Epithelial cell of prostate (primary cell): ENCODE data around the gene TMED5.

ENCODE experiments used
- DNase-seq: peaks from one replicate; pipeline ENCODE4 v3.0.0-alpha.2; 2011; ENCODE audit warnings: low read depth, low spot score
- H3K27ac ChIP-seq: fragments of 450-650 bp; 2 replicates; pipeline ENCODE4 v1.5.1; 2017; ENCODE audit warnings: mild to moderate bottlenecking

Gene TMED5

DNA sequence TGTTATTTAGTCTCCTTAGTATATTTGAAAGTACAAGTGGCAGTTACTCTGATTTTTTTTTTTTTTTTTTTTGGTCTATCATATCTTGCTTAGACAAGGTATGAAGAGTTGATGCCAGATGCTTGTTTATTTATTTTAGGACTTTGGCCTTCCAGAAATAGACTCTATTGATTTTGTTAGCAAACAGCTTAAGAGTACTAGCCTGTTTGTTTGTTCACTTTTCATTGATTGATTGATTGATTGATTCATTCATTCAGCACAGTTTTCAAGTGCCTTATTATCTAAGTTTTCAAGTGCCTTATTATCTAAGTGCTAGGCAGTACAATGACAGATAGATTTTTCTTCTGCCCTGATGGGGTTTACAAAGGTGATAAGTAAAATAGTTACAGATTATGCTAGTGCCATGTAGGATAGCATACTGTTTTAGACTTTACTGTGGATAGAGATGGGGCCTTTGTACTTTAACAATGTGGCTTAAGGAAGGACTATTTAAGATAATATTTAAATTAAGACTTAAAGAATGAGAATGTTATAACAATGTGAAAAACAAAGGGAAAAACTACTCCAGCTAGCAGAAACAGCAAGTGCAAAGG, 50.6 kb downstream of the TMED5 start:
- DNase-seq: no peak
- H3K27ac ChIP-seq: no peak overlapping the region

DNA sequence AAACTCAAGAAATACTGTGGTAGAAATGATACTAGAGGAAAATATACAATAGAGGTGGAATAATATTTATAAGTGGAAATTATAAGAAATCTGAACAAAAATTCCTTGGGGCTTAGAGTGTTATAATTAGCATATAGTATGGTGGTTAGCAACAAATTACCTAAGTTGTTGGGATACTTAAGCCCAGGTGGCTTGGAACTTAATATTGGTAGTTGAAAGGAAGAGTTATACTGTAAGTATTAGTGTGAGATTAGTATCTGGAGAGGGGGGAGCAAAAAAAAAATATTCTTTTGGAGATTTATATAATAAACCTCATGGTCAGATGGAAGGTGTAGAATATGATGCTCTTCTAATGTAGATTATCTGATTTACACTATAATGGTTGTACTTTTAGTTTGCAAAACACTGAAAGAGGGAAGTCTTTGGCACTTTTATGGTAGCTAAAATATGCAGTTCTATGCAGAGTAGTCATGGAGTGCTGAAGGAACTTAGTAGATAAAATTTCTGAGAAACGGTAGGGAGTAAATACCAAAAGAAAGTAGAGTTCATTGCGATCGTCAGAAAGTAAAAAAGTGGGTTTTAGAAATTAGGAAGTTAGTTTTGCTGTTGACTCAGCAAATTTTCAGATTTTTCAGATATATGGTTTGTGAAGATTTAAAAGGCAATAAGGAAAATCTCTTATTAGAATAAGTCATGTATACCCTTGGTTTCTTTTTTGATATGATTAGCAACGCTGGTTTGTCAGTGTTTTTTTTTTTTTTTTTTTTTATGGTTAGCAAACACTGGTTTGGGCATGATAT, 55.5 kb downstream of the TMED5 start:
- H3K27ac ChIP-seq: no peak overlapping the region
- no peak for DNase-seq

DNA sequence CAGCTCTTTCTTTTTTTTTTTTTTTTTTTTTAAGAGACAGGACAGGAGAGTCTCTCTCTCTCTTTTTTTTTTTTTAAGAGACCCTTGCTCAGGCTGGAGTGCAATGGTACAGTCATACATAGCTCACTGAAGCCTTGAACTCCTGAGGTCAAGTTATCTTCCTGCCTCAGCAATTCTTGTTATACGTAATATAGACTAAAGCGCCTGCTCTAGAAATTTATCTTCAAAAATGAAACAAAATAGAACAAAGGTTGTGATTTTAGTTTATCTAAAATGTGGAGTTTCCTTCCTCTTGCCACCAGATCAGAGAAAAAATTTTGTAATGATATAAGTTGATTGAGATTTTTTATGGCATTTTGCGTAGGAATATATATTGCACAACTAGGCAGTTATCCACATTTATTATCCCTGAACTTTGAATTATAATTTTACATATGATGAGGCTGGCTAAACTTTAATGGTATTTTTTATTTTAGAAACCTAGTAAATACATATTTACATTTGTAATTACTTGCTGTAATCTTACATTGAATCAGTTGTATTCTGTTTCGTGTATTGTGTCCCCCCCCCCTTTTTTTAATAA, 56.9 kb downstream of the TMED5 start:
- no peak overlapping the region for H3K27ac ChIP-seq
- DNase-seq: no peak

DNA sequence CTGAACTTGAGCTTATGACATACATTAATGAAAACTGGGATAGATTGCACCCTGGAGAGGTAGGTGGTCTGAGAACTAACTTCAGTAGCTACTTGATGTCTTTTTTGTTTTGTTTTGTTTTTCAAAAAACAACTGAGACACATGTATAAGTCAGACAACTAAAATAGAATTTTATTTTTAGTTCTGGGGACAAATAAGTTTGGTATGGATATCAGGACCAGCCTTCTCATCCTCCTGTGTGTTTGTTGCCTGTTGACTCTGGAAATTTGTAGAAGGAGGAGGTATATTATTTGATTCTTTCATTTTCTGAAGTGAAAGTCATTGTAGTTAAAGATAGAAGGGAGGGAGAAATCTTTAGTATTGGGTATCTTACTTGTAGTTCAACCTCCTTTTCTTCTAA, 59.6 kb downstream of the TMED5 start:
- no peak for DNase-seq

DNA sequence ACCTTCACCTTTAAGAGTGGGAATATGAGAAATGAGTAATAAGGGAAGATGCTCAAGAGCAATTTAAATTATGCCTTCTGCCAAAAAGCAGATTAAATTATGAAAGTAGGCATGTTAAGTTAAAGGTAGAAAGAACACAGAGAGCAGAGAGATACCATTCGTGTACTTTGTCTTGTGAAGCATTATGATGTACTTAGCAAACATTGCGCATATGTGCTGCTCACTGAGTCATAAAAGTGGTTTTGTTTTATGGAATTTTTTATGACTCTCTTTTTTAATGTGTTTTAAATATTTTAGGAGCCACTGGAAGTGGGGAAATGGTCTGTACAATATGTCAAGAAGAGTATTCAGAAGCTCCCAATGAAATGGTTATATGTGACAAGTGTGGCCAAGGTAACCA, 65.8 kb downstream of the TMED5 start:
- no peak overlapping the region for H3K27ac ChIP-seq

More for the DNA sequence above, 59.6 kb downstream of the TMED5 start:
- no peak overlapping the region for H3K27ac ChIP-seq

DNA sequence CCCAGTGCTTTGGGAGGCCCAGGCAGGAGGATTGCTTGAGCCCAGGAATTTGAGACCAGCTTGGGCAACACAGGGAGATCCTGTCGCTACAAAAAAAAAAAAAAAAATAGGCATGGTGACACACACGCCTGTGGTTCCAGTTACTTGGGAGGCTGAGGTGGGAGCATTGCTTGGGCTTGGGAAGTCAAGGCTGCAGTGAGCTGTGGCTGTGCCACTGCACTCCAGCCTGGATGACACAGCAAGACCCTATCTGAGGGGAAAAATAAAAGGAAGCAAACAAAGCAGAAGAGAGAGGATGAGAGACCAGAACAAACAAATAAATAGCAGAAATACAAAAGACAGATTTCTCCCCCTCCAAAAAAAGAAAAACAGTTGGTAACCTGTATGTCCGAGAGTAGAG, 67.1 kb downstream of the TMED5 start:
- no peak overlapping the region for H3K27ac ChIP-seq
- DNase-seq: no peak

More for the DNA sequence above, 65.8 kb downstream of the TMED5 start:
- no peak for DNase-seq

DNA sequence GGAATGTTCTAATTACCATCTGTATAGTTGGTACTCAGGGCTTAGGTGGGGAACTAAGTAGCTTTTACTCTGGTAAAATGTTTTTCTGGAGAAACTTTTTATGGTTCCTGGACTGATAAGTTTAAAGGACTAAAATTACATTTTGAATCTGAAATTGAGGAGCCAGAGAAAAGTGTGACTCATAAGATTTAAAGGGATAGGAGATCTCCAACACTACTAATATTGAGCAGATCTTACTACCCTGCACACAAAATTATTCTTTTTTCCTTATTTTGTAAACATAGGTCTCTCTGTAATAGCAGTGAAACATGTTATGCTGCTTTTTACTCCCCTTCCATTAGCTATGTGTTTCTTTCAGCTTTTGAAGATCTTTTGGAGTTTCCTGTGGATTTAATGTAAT, 68.7 kb downstream of the TMED5 start:
- no peak for DNase-seq
- H3K27ac ChIP-seq: no peak overlapping the region

DNA sequence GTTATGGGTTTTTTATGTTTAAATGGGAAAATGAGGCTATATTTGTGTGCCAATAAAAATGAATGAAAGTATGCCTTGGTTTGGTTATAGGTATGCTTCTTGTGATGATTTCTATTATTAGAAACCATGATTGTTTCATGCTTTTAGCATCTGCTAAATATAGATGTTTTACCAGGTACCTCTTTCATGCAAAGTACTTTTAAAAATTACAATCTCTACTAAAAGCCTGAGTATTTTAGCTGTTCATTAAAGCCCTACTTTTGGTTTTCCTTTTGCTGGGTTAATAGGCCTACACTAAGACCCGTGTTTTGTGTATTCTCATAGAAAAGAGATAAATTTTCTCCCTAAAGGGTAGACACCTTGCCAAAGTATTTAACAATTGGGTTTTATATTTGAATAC, 69.1 kb downstream of the TMED5 start:
- DNase-seq: no peak
- no peak overlapping the region for H3K27ac ChIP-seq

DNA sequence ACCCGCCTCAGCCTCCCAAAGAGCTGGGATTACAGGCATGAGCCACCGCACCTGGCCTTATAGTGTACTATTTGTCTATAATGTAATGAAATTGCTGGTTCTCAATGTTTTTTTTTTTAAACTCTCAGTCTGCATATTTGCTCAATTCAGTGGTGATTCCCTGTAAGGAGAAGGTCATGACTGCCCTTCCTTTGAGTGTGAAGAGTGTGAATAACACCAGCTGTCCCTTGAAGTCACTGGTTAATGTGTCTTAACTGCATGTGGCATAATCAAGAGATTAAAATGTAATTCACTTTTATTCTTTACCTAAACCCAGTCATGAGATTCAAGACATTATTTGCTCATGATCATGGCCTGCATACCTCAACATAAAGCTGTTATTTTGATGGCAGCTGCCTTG, 70.6 kb downstream of the TMED5 start:
- no peak overlapping the region for H3K27ac ChIP-seq

DNA sequence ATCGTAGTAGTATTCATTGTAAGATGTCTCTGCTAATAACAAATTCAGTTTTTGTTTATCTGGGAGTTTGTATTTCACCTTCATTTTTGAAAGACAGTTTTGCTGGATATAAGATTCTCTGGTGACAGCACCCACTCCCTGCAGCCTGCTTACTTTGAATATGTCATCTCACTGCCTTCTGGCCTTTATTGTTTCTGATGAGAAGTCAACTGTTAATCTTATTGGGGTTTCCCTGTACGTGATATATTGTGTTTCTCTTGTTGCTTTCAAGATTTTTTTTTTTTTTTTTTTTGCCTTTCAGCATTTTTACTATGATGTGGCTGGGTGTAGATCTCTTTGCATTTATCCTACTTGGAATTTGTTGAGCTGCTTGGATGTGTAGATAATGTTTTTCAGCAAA, 71.9 kb downstream of the TMED5 start:
- no peak for DNase-seq
- H3K27ac ChIP-seq: no peak overlapping the region

More for the DNA sequence above, 70.6 kb downstream of the TMED5 start:
- no peak for DNase-seq

DNA sequence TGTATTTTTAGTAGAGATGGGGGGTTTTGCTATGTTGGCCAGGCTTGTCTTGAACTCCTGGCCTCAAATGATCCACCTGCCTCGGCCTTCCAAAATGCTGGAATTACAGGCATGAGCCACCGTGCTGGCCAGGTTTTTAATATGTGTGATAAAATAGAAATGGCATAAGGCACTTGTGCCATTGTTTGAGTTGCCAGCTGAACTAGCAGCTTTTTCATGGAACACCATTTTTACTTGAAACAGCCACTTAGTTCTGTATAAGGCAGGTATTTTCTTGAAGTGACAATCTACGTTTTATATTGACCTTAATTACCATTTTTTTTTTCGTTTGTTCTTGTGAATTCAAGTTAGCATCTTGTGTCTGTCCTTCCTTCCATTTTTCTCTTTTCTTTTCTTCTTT, 72.8 kb downstream of the TMED5 start:
- no peak overlapping the region for H3K27ac ChIP-seq
- no peak for DNase-seq

DNA sequence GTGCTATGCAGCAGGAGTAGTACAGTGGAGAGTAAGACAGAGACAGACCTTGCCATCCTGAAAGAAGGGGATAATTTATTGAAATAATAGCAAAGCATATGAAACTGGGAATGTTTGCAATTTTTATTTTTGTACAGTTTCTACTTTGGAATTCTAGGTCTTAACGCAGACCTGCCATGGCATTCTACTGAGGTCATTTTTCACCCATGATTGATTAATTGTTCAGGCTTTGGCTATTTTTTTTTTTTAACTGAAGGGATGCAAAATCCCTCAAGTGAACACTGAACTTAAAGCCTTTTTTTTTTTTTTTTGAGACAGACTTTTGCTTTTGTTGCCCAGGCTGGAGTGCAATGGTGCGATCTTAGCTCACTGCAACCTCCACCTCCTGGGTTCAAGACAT, 74.0 kb downstream of the TMED5 start:
- H3K27ac ChIP-seq: no peak overlapping the region
- no peak for DNase-seq

DNA sequence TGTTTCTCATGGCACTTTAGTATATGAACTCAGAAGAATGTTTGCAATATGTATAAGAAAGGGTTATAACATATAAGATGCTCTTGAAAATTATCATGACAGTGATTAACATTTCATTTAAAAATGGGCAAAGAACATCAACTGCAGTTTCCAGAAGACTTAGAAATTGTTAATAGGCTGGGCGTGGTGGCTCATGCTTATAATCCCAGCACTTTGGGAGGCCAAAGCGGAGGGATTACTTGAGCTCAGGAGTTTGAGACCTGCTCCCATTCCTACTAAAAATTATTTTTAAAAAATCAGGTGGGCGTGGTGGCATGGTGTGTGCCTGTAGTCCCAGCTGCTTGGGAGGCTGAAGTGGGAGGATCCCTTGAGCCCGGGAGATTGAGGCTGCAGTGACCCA, 78.1 kb downstream of the TMED5 start:
- H3K27ac ChIP-seq: no peak overlapping the region
- no peak for DNase-seq
